HAP-1 (cell line): ENCODE measurements around the gene ARNT2.
A peak's percentile ranks its signal among the peaks of the same experiment; 100 is the strongest.

ENCODE experiments used
- DNase-seq, 2 experiments: peaks; one replicate each; pipeline ENCODE4 v3.0.0-alpha.2; 2016 to 2020; ENCODE audit warnings: low spot score in 2 of 2
- H3K27me3 ChIP-seq: fragments of 250-450 bp; sonication (Bioruptor Pico); 2 replicates; pipeline ENCODE4 v1.5.1; 2020; ENCODE audit warnings: low read depth, mild to moderate bottlenecking, moderate library complexity
- H3K36me3 ChIP-seq: fragments of 250-450 bp; sonication (Bioruptor Pico); replicated peaks from 2 replicates; pipeline ENCODE4 v1.5.1; 2020; ENCODE audit warnings: mild to moderate bottlenecking
- H3K4me1 ChIP-seq: fragments of 250-450 bp; sonication (Bioruptor Pico); 2 replicates; pipeline ENCODE4 v1.5.1; 2020; ENCODE audit warnings: mild to moderate bottlenecking
- H3K4me3 ChIP-seq: fragments of 250-450 bp; sonication (Bioruptor Pico); 2 replicates; pipeline ENCODE4 v1.5.1; 2020; ENCODE audit warnings: mild to moderate bottlenecking, moderate library complexity
- H3K9me3 ChIP-seq: fragments of 250-450 bp; sonication (Bioruptor Pico); 2 replicates; pipeline ENCODE4 v1.5.1; 2020; ENCODE audit warnings: mild to moderate bottlenecking, moderate library complexity
- in situ Hi-C: fragments of 300-500 bp; cut with MboI; formaldehyde crosslinking; loops from 3 replicates; pipeline ENCODE4 v1.14.3; 2020; ENCODE audit warnings: low sequenced_read_pairs, inconsistent platforms, mixed read lengths

The ARNT2 gene

GRCh38 chr15:80615361-80615736, 211.2 kb downstream of the ARNT2 start:
- H3K27me3 ChIP-seq = peaks cover 6% of the 10 kb centered on the region; the same call in 1 of the 2 replicates
- in situ Hi-C loops = no loop called here
- no peak for DNase-seq
- peaks cover 11% of the 10 kb centered on the region for H3K4me1 ChIP-seq
- H3K36me3 ChIP-seq = no peaks in the 10 kb centered on the region
- 0 out of 2 replicates have a peak, but pooled peaks cover 2% of the 10 kb centered on the region for H3K9me3 ChIP-seq
- H3K4me3 ChIP-seq = no peak overlapping the region

- in situ Hi-C loops = no loop called here
- DNase-seq = peak; percentile 63 to 87
- 0 out of 2 replicates have a peak, but pooled peaks cover 2% of the 10 kb centered on the region for H3K9me3 ChIP-seq
These were observed 211.7 kb downstream of the ARNT2 start for GRCh38 chr15:80615783-80616391.

GRCh38 chr15:80618685-80619400, 214.7 kb downstream of the ARNT2 start:
- in situ Hi-C loops = no loop called here
- H3K36me3 ChIP-seq = no peaks in the 10 kb centered on the region
- peaks cover 2% of the 10 kb centered on the region for H3K9me3 ChIP-seq
- H3K4me1 ChIP-seq = peaks cover 11% of the 10 kb centered on the region
- no peak overlapping the region for H3K4me3 ChIP-seq
- no peak for DNase-seq
- H3K27me3 ChIP-seq = peaks cover 6% of the 10 kb centered on the region; the same call in 1 of the 2 replicates

More at GRCh38 chr15:80615783-80616391, 211.7 kb downstream of the ARNT2 start:
- peaks cover 6% of the 10 kb centered on the region; the same call in 1 of the 2 replicates for H3K27me3 ChIP-seq
- H3K36me3 ChIP-seq = no peaks in the 10 kb centered on the region
- H3K4me3 ChIP-seq = no peak overlapping the region
- H3K4me1 ChIP-seq = peaks cover 11% of the 10 kb centered on the region

GRCh38 chr15:80619680-80620079, 215.5 kb downstream of the ARNT2 start:
- DNase-seq = peak in 1 of 2 experiments; percentile 6
- H3K4me3 ChIP-seq = no peak overlapping the region
- peaks cover 11% of the 10 kb centered on the region for H3K4me1 ChIP-seq
- H3K36me3 ChIP-seq = no peaks in the 10 kb centered on the region
- peaks cover 6% of the 10 kb centered on the region; the same call in 1 of the 2 replicates for H3K27me3 ChIP-seq
- in situ Hi-C loops = no loop called here
- peaks cover 2% of the 10 kb centered on the region for H3K9me3 ChIP-seq

- Histone ChIP-seq H3K4me3 (no peak overlapping the region), H3K9me3 (peaks cover 2% of the 10 kb centered on the region), H3K36me3 (no peaks in the 10 kb centered on the region), H3K4me1 (peaks cover 11% of the 10 kb centered on the region), H3K27me3 (peaks cover 6% of the 10 kb centered on the region; the same call in 1 of the 2 replicates)
- in situ Hi-C loops = no loop called here
- no peak for DNase-seq
These were observed 216.0 kb downstream of the ARNT2 start for GRCh38 chr15:80620141-80620540.

- Histone ChIP-seq H3K9me3 (peaks cover 2% of the 10 kb centered on the region), H3K36me3 (no peaks in the 10 kb centered on the region), H3K4me1 (peaks cover 6% of the 10 kb centered on the region), H3K4me3 (no peak overlapping the region), H3K27me3 (peaks cover 6% of the 10 kb centered on the region; the same call in 1 of the 2 replicates)
- DNase-seq = no peak
- in situ Hi-C loops = no loop called here
These were observed 216.7 kb downstream of the ARNT2 start for GRCh38 chr15:80620931-80621330.

GRCh38 chr15:80626643-80627120, 222.5 kb downstream of the ARNT2 start:
- DNase-seq = no peak
- Histone ChIP-seq H3K27me3 (peaks cover 2% of the 10 kb centered on the region), H3K36me3 (no peaks in the 10 kb centered on the region), H3K4me3 (no peak overlapping the region), H3K4me1 (no peaks in the 10 kb centered on the region), H3K9me3 (peaks cover 5% of the 10 kb centered on the region)
- in situ Hi-C loops = no loop called here

- H3K27me3 ChIP-seq = peaks cover 5% of the 10 kb centered on the region
- in situ Hi-C loops = no loop called here
- no peaks in the 10 kb centered on the region for H3K36me3 ChIP-seq
- H3K4me3 ChIP-seq = no peak overlapping the region
- H3K9me3 ChIP-seq = peaks cover 5% of the 10 kb centered on the region; the same call in 1 of the 2 replicates
- no peaks in the 10 kb centered on the region for H3K4me1 ChIP-seq
- peak in 1 of 2 experiments; percentile 3 for DNase-seq
These were observed 225.2 kb downstream of the ARNT2 start for GRCh38 chr15:80629355-80629754.

GRCh38 chr15:80630981-80631380, 226.8 kb downstream of the ARNT2 start:
- peak in 1 of 2 experiments; percentile 4 for DNase-seq

GRCh38 chr15:80633221-80633620, 229.0 kb downstream of the ARNT2 start:
- in situ Hi-C loops = no loop called here
- no peaks in the 10 kb centered on the region for H3K9me3 ChIP-seq
- peaks cover 5% of the 10 kb centered on the region for H3K27me3 ChIP-seq
- no peak overlapping the region for H3K4me3 ChIP-seq
- peak in 1 of 2 experiments; percentile 1 for DNase-seq
- H3K36me3 ChIP-seq = no peaks in the 10 kb centered on the region
- no peaks in the 10 kb centered on the region for H3K4me1 ChIP-seq

More at GRCh38 chr15:80630981-80631380, 226.8 kb downstream of the ARNT2 start:
- peaks cover 5% of the 10 kb centered on the region; the same call in 1 of the 2 replicates for H3K9me3 ChIP-seq
- H3K27me3 ChIP-seq = peaks cover 5% of the 10 kb centered on the region
- H3K36me3 ChIP-seq = no peaks in the 10 kb centered on the region
- H3K4me3 ChIP-seq = no peak overlapping the region
- in situ Hi-C loops = no loop called here
- no peaks in the 10 kb centered on the region for H3K4me1 ChIP-seq

- Histone ChIP-seq H3K4me1 (no peaks in the 10 kb centered on the region), H3K27me3 (peaks cover 5% of the 10 kb centered on the region), H3K9me3 (peaks cover under 1% of the 10 kb centered on the region; the same call in 1 of the 2 replicates), H3K4me3 (no peak overlapping the region), H3K36me3 (no peaks in the 10 kb centered on the region)
- peak in 1 of 2 experiments; percentile 6 for DNase-seq
- in situ Hi-C loops = no loop called here
These were observed 231.8 kb downstream of the ARNT2 start for GRCh38 chr15:80635953-80636352.

GRCh38 chr15:80636675-80637074, 232.5 kb downstream of the ARNT2 start:
- in situ Hi-C loops = no loop called here
- Histone ChIP-seq H3K27me3 (peaks cover 4% of the 10 kb centered on the region), H3K4me3 (no peak overlapping the region), H3K9me3 (peaks cover 5% of the 10 kb centered on the region; the same call in 1 of the 2 replicates), H3K36me3 (no peaks in the 10 kb centered on the region), H3K4me1 (no peaks in the 10 kb centered on the region)
- peak in 1 of 2 experiments; percentile 17 for DNase-seq

GRCh38 chr15:80637747-80638146, 233.6 kb downstream of the ARNT2 start:
- Histone ChIP-seq H3K9me3 (peaks cover 5% of the 10 kb centered on the region; the same call in 1 of the 2 replicates), H3K4me3 (no peak overlapping the region), H3K27me3 (no peaks in the 10 kb centered on the region), H3K36me3 (no peaks in the 10 kb centered on the region), H3K4me1 (no peaks in the 10 kb centered on the region)
- in situ Hi-C loops = no loop called here
- no peak for DNase-seq
